GM18909 (cell line): ENCODE measurements around the gene NUAK2.
"Not testable (repeated sequence)": the region's sequence is repeated elsewhere in the genome, so short reads cannot be mapped to it uniquely, and the experiment has no call there.

ENCODE experiments used
- ATAC-seq: cut with Tn5 transposase; IDR thresholded peaks from one replicate; pipeline ENCODE4 v1.9.1; 2021; ENCODE audit warnings: mild to moderate bottlenecking; ENCODE audit not compliant: unreplicated experiment, poor library complexity

The NUAK2 gene

GRCh38 chr1:205301205-205301821 is 20.2 kb downstream of the NUAK2 start:
- ATAC-seq = no peak

- ATAC-seq = no peak
Observed at GRCh38 chr1:205300149-205300548, 21.4 kb downstream of the NUAK2 start.

- ATAC-seq = no peak
Observed at GRCh38 chr1:205298191-205298994, 23.2 kb downstream of the NUAK2 start.

GRCh38 chr1:205297546-205298177 is 23.9 kb downstream of the NUAK2 start:
- ATAC-seq = not testable (repeated sequence)

GRCh38 chr1:205296154-205296553 is 25.4 kb downstream of the NUAK2 start:
- ATAC-seq = no peak

GRCh38 chr1:205294934-205295333 is 26.6 kb downstream of the NUAK2 start:
- ATAC-seq = no peak

- no peak for ATAC-seq
Observed at GRCh38 chr1:205294175-205294917, 27.2 kb downstream of the NUAK2 start.

GRCh38 chr1:205293350-205294074 is 28.0 kb downstream of the NUAK2 start:
- ATAC-seq = no peak

- ATAC-seq = no peak
Observed at GRCh38 chr1:205291596-205291995, 29.9 kb downstream of the NUAK2 start.

GRCh38 chr1:205287767-205288559 is 33.6 kb downstream of the NUAK2 start:
- ATAC-seq = peak; percentile 87

- ATAC-seq = no peak
Observed at GRCh38 chr1:205287076-205287475, 34.5 kb downstream of the NUAK2 start.

GRCh38 chr1:205286335-205286950 is 35.1 kb downstream of the NUAK2 start:
- peak; percentile 35 for ATAC-seq

- ATAC-seq = peak; percentile 33
Observed at GRCh38 chr1:205285381-205286101, 36.0 kb downstream of the NUAK2 start.

- ATAC-seq = no peak
Observed at GRCh38 chr1:205284420-205285144, 37.0 kb downstream of the NUAK2 start.

- no peak for ATAC-seq
Observed at GRCh38 chr1:205283270-205284147, 38.0 kb downstream of the NUAK2 start.

GRCh38 chr1:205280666-205281395 is 40.7 kb downstream of the NUAK2 start:
- not testable (repeated sequence) for ATAC-seq
